Ascending aorta (tissue), 2 donors: ENCODE results near the gene MSL1. TPM values are rescaled to one million over a fixed set of nuclear protein-coding genes. Genes with fewer than 3 reads are reported as not detected.

ENCODE experiments used
- DNase-seq, 2 donors: peaks; one replicate each; pipeline ENCODE4 v3.0.0-alpha.2; 2019; ENCODE audit warnings: low spot score in 2 of 2
- H3K27ac ChIP-seq, 2 donors: fragments of 200-600 bp; sonication (generic); one replicate each; pipeline ENCODE4 v1.5.1; 2016 to 2017; ENCODE audit warnings: mild to moderate bottlenecking in 1 of 2
- H3K27me3 ChIP-seq: fragments of 200-600 bp; sonication (generic); one replicate; pipeline ENCODE4 v1.5.1; 2017
- H3K36me3 ChIP-seq, 2 donors: fragments of 200-600 bp; sonication (generic); one replicate each; pipeline ENCODE4 v1.5.1; 2016
- H3K4me1 ChIP-seq, 2 donors: fragments of 200-600 bp; sonication (generic); one replicate each; pipeline ENCODE4 v1.5.1; 2016 to 2017; ENCODE audit warnings: mild to moderate bottlenecking in 1 of 2
- H3K4me3 ChIP-seq, 2 donors: fragments of 200-600 bp; sonication (generic); one replicate each; pipeline ENCODE4 v1.5.1; 2016 to 2017; ENCODE audit warnings: mild to moderate bottlenecking in 1 of 2
- H3K9me3 ChIP-seq, 2 donors: fragments of 200-600 bp; sonication (generic); one replicate each; pipeline ENCODE4 v1.5.1; 2016
- CTCF ChIP-seq, 3 experiments: fragments of 200-600 bp in 2 of 3; fragments of 450-650 bp in 1 of 3; sonication (generic) in 2 of 3; IDR thresholded peaks; one replicate each; pipeline ENCODE4 v1.5.1; 2016 to 2019; ENCODE audit warnings: antibody characterized with exemption in 3 of 3, mild to moderate bottlenecking in 1 of 3, moderate library complexity in 1 of 3
- intact Hi-C: fragments of 100-400 bp; cut with DNase I; formaldehyde crosslinking; loops from one replicate; pipeline ENCODE4 v1.15.1; 2023
- total RNA-seq: library from RNA; depleted of rRNA; stranded (reverse); fragments of >200 nt; gene quantifications from one replicate; pipeline ENCODE4 v1.1.0, GENCODE V29; 2016

MSL1 gene
- total RNA-seq, 1 donor from 2014 or later, result 82.5 TPM

- TF ChIP-seq CTCF (IDR thresholded peaks at IDR 0.05), result no peak
Observed at GRCh38 chr17:40151414-40151963, 29.7 kb downstream of the MSL1 start.

GRCh38 chr17:40153603-40154236 lies 31.9 kb downstream of the MSL1 start:
- H3K27me3 ChIP-seq, result no peaks in the 10 kb centered on the region
- H3K4me1 ChIP-seq, result no peaks in the 10 kb centered on the region
- peaks cover 22 to 37% of the 10 kb centered on the region in 2 donors for H3K36me3 ChIP-seq
- intact Hi-C loops, result no loop called here
- no peaks in the 10 kb centered on the region for H3K9me3 ChIP-seq
- H3K27ac ChIP-seq, result no peak overlapping the region
- no peak for DNase-seq
- no peak overlapping the region for H3K4me3 ChIP-seq
- TF ChIP-seq CTCF (IDR thresholded peaks at IDR 0.05), result no peak

More at GRCh38 chr17:40151414-40151963, 29.7 kb downstream of the MSL1 start:
- Histone ChIP-seq H3K27me3 (no peaks in the 10 kb centered on the region), H3K27ac (no peak overlapping the region), H3K36me3 (peaks cover 24 to 48% of the 10 kb centered on the region in 2 donors), H3K4me3 (no peak overlapping the region), H3K9me3 (no peaks in the 10 kb centered on the region), H3K4me1 (peaks cover 0 to under 1% of the 10 kb centered on the region in 2 donors)
- DNase-seq, result no peak
- intact Hi-C loops, result no loop called here

- no peak for DNase-seq
- TF ChIP-seq CTCF (IDR thresholded peaks at IDR 0.05), result no peak
- H3K9me3 ChIP-seq, result no peaks in the 10 kb centered on the region
- H3K27ac ChIP-seq, result peak overlapping the region; percentile 27 to 46
- no peaks in the 10 kb centered on the region for H3K4me1 ChIP-seq
- H3K27me3 ChIP-seq, result no peaks in the 10 kb centered on the region
- peaks cover 26 to 33% of the 10 kb centered on the region in 2 donors for H3K36me3 ChIP-seq
- intact Hi-C loops, result no loop called here
- no peak overlapping the region for H3K4me3 ChIP-seq
Observed at GRCh38 chr17:40157973-40158372, 36.2 kb downstream of the MSL1 start.

- Histone ChIP-seq H3K27me3 (no peaks in the 10 kb centered on the region), H3K27ac (peak overlapping the region; percentile 27 to 46), H3K4me3 (no peak overlapping the region), H3K4me1 (no peaks in the 10 kb centered on the region), H3K36me3 (peaks cover 32 to 33% of the 10 kb centered on the region in 2 donors), H3K9me3 (no peaks in the 10 kb centered on the region)
- intact Hi-C loops, result no loop called here
- TF ChIP-seq CTCF (IDR thresholded peaks at IDR 0.05), result no peak
- DNase-seq, result no peak
Observed at GRCh38 chr17:40158438-40159013, 36.8 kb downstream of the MSL1 start.

GRCh38 chr17:40159456-40159855 lies 37.7 kb downstream of the MSL1 start:
- H3K36me3 ChIP-seq, result peaks cover 36 to 38% of the 10 kb centered on the region in 2 donors
- no peak overlapping the region for H3K4me3 ChIP-seq
- H3K27ac ChIP-seq, result no peak overlapping the region
- H3K27me3 ChIP-seq, result no peaks in the 10 kb centered on the region
- no peak for TF ChIP-seq CTCF (IDR thresholded peaks at IDR 0.05)
- no peaks in the 10 kb centered on the region for H3K4me1 ChIP-seq
- no peak for DNase-seq
- no peaks in the 10 kb centered on the region for H3K9me3 ChIP-seq
- intact Hi-C loops, result no loop called here
